Suppressor macrophage treated with lipopolysaccharide for 4 hours (primary cell): ENCODE results near the gene DLGAP1.
"Not testable (repeated sequence)": the region's sequence is repeated elsewhere in the genome, so short reads cannot be mapped to it uniquely, and the experiment has no call there.

ENCODE experiments used
- DNase-seq: peaks from one replicate; pipeline ENCODE4 v3.0.0-alpha.2; 2020

The DLGAP1 gene

DNA sequence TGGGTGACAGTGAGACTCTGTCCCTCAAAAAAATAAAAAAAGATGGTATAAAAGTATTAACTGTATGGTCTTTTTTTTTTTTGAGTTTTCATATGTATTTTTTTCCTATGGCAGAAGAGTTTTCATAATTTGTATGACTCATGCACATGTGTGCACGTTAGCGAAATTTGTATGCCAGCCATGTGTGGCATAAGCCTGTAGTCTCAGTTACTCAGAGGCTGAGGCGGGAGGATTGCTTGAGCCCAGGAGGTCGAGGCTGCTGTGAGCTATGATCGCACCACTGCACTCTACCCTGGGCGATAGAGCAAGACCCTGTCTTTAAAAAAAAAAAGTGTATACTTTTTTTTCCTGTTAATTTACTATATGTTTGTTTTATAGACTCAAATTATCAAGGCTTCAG, 844.3 kb downstream of the DLGAP1 start:
- peak; percentile 61 for DNase-seq

DNA sequence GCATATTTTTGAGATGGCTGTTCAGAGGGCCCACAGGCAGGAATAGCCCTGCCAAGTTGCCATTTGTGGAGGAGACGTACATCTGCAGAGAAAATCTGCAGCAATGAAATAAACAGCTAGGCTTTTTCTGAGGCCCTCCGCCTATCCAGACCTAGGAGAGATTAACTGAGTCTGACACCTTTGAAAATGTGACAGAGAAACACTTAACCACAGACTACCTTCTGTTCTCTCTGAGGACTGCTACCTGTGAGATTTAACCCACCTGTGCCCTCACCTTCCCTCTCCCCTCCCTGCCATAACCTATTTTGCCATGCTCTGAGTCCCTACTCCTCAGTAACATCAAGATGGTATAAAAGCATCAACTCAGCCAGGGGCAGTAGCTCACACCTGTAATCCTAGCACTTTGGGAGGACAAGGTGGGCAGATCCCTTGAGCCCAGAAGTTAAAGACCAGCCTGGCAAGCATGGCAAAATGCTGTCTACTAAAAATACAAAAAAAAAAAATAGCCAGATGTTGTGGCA, 844.9 kb downstream of the DLGAP1 start:
- no peak for DNase-seq

DNA sequence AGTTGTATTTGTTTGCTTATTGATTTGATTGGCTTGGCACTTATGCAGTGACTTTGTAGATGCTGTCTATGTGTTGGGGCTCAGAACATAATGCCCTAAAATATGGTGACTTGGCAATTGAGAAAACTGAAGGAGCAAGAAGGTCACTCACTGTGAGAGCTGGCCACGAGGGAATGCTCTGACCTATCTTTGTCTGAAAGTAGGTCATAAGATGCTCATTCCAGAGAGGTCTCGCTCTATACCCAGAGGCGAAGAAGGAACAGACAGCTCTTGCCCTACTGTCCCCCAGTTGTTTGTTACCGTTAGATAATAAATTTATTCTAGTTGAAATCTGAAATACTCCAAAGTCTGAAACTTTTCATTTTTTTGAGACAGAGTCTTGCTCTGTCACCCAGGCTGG, 846.6 kb downstream of the DLGAP1 start:
- DNase-seq: no peak

DNA sequence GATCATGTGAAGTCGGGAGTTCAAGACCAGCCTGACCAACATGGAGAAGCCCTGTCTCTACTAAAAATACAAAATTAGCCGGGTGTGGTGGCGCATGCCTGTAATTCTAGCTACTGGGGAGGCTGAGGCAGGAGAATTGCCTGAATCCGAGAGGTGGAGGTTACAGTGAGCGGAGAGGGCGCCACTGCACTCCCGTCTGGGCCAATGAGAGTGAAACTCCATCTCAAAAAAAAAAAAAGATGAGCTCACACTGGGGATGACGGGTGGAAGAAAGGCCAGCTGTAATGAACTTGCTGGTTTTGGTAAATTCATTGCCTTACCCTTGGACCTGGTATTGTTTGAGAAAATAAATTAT, 847.0 kb downstream of the DLGAP1 start:
- not testable (repeated sequence) for DNase-seq

DNA sequence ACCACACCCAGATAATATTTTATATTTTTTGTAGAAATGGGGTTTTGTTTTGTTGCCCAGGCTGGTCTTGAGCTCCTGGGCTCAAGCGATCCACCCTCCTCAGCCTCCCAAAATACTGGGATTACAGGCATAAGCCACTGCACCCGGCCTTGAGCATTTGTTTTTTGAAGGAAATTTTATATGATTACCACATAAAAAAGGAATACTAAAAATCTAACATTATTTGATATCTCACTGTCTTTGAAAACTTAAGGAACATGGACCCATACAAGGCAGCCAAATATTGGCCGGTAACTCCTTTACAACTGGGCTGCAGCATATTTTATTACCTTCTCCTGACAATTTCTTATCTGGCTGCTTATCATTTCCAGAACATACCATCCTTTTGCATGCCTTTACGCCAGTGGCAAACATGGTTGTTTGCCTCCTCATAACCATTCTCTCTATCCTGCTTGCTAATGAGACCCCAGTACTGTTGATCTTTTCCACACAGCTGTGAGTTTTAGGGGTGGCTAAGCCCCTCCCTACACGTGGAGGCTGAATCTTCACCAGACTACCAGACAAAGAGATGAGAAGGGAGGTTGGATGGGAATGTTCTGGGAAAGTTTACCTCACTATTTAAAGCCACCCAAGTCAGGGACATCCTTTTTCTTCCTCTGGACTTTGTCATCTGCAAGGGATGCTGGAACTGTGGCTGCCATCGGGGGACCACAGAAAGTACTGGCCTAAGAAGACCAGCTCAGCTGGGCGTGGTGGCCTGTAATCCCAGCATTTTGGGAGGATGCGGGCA, 847.6 kb downstream of the DLGAP1 start:
- DNase-seq: no peak

DNA sequence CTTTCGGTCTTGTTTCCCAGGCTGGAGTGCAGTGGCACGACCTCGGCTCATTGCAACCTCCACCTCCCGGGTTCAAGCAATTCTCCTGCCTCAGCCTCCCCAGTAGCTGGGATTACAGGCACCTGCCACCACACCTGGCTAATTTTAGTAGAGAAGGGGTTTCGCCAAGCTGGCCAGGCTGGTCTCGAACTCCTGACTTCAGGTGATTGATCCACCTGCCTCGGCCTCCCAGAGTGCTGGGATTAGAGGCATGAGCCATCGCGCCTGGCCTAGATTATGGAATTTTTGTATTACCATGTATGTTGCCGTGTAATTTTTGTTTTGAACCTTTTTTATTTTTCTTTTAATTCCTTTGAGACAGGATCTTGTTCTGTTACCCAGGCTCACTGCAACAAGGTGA, 848.2 kb downstream of the DLGAP1 start:
- DNase-seq: not testable (repeated sequence)

DNA sequence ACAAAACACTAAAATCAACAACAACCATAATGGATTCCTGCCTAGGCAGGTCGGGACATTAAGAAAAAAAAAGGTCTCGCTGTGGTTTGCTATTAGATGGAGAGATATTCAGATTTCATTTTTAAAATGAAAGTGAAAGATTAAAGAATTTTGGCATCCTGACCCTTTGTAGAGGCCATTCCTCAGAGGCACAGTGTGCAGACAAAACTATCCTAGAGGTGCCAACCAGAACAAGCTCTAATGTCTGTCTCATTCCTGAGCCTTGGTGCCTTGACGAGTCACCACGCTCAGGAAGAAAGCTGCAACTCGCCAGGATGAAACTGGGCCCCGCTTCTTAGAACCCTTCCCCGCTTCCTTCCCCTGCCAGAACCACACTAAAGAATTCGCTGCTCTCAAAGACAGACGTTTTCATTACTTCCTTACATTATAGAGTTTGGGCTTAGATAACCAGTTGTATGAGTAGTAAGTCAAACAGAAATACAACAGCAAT, 849.1 kb downstream of the DLGAP1 start:
- peak; percentile 56 for DNase-seq

DNA sequence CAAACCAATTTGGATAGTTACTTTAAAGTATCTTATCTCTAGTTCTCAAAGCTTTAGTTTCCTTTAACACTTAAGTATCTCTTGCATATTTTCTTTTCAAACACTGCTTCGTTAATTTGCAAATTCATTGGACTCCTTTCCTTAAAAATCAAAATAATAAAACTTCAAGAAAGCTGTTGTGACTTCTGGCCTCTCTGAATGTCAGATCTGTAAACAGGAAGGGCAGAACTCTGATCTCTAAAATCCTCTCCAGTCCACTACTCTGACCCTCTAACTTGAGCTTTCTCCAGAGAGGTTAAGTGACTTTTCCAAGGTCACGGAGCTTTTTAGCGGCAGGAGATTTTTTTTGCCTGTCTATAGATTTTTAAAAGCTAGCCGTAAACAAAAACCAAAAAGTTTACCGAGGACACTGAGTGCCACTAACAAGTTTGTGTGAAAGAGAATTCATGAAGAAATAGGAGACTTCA, 849.6 kb downstream of the DLGAP1 start:
- DNase-seq: peak; percentile 39

DNA sequence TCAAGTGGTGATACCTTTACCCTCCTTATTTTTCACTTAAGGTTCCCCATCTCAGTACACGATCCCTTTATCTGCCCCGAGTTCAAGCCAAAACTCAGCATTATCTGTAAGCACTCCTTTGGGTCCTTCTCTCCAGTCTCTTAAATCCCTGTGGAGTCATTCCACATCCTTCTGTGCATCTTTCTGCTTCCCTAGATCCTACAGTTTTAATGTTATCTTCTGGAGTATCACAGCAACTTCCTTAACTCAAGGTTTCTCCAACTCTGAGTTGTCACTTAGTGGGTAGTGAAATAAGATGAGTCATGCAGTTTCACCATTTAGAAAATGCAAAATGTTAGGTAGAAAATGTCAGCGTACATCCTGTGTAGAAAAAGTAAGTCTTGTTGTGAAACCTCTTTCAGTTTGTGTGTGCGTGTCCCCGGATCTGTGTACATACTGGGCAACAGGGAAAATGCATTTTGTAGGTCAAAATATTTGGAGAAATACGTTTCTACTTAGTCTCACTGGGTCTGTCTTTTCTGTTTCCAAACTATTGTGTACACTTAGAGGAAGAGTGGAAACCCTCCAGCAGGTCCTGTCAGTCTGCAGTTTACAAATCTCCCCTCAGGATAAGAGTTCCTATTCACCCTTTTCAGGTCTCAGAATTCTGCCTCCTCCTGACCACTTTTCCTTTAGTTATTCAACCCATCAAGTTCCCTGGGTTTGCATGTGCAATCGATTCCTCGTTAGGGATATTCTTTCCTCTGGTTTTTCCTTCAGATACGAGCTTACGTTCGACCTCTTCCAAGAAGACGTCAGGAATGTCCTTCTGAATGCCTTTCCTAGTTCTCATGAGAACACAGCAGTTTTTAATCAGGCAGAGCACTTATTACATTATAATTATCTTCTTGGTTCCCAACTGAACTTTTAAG, 850.4 kb downstream of the DLGAP1 start:
- DNase-seq: peak; percentile 95

DNA sequence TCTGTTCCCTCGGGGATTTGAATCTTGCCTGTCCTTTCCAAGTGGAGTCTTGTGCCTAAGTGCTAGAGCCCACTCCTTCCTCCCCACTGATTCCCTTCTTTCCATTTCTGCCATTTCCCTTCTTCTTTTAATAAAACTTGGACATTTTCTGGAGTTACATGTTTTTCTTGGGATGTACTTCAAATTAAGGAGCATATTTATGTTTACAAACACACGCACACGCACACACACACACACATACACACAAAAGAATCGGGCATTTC, 850.9 kb downstream of the DLGAP1 start:
- DNase-seq: no peak

DNA sequence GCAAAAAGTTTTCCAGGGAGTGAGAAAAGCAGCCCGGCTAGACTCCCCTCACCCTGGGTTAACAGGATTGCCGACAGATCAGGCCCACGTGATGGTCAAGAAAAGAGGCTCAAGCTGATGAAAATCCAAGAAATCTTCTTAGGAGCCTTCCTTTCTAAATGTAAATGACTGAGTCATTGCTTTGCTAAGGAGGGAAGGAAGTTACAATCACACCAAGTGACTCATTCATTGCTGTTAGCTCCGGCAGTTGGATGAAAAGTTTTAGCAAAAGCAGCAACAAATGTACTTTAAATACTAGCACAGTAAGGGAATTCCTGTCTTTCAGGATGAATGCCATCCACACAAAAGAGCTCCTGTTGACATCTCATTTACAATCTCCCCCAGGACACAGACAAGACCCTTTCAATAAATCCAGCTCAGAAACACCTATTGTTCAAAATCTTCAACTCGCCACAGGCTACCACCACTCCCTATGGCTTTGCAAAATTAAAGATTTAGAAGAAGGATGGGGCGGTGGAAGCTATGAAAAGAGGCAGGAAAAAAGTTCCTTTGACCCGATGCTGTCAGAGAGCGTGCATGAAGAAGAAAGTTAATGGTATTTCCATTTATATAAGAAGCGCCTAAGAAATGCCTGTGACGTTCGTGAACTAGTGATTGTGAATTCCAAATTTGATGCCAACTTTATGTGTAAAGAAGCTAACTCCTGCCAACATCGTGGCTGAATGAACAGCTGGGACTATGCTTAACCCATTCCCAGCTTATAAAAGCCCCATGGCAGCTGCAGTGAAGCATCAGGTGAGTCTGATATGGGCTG, 851.5 kb downstream of the DLGAP1 start:
- DNase-seq: peak; percentile 94

DNA sequence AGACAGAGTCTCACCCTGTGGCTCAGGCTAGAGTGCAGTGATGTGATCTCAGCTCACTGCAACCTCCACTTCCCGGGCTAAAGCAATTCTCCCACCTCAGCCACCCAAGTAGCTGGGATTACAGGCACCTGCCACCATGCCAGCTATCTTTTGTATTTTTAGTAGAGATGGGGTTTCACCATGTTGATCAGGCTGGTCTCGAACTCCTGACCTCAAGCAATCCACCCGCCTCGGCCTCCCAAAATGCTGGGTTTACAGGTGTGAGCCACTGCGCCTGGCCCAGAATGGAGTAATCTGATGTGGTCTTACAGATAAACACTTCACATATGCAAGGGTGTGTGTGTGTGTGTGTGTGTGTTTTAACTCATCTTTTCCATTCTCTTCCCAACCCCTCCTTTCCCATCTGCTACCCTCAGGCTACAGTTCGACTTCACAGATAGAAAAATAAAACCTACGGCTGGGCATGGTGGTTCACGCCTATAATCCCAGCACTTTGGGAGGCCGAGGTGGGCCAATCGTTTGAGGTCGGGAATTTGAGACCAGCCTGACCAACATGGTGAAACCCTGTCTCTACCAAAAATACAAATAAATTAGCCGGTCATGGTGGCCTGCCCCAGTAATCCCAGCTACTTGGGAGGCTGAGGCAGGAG, 853.9 kb downstream of the DLGAP1 start:
- not testable (repeated sequence) for DNase-seq

DNA sequence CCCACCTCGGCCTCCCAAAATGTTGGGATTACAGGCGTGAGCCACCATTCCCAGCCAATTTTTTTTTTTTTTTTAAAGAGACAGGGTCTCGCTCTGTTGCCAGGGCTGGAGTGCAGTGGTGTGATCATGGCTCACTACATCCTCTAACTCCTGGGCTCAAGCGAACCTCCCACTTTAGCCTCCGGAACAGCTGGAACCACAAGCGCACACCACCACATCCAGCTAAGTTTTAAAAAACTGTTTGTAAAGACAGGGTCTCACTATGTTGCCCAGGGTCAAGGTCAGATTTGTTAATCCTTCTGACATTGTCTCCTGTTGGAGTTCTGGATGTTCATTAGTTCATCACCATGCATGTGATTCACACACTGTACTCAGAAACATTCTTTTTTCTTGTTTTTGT, 855.2 kb downstream of the DLGAP1 start:
- no peak for DNase-seq

DNA sequence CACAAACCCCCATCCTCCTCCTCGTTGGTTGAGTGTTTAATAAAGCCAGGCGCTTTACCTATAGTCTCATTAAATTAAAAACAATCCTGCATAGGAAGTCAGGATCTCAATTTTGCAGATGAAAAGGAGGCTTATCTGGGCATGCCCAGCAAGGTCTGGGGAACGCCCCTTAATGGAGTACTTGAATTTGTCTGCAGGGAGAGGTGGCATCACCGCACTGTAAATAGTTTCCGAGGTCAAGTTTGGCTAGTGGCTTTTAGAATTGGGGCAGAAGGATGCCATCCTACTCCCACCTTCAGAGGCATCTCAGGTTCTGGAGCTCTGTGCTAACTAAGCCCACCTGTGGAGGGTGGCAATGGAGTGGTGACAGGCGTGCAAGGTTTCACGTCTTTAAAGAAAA, 855.9 kb downstream of the DLGAP1 start:
- DNase-seq: no peak

DNA sequence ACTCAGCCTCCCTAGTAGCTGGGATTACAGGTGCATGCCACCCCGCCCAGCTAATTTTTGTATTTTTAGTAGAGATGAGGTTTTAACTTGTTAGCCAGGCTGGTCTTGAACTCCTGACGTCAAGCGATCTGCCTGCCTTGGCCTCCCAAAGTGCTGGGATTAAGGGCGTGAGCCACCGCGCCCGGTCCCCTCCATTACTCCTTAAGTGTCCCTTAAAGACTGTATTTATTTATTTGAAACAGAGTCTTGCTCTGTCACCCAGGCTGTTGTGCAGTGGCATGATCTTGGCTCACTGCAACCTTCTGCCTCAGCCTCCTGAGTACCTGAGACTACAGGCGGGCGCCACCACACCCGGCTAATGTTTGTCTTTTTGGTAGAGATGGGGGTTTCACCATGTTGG, 856.5 kb downstream of the DLGAP1 start:
- DNase-seq: no peak

DNA sequence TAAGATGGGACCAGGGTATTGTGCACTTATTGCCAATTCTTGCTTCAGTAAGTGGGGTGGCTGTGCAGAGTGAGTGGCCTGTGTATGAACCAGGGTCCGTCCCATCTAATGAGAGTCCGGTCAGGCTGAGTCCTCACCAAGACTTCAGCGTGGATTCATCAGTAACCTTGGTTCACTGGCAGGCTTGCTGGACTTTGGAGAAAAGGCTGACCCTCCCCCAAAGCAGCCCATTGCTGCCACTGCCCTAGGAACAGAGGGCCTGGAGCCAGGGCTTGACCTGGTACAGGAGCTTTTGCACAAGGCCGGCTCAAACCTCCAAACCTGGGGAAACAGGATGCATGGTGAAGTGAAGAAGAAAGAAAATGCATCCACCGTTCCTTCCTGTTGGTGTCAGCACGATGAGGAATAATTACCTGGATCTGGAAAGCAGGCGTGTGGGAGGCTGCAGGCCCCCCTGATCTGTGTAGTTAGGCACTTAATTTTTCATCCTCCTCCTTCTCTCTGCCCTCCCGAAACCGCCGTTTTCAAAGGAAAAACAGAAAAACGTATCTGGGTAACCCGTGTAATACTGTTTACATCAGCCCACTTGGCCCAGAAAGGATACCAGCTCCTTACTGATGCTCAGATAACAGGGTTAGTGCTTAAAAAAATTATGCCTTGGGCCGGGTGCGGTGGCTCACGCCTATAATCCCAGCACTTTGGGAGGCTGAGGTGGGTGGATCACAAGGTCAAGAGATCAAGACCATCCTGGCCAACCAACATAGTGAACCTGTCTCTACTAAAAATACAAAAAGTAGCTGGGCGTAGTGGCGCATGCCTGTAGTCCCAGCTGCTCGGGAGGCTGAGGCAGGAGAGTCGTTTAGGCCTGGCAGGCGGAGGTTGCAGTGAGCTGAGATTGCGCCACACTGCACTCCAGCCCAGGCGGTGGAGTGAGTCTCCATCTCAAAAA, 857.4 kb downstream of the DLGAP1 start:
- peak; percentile 22 for DNase-seq

DNA sequence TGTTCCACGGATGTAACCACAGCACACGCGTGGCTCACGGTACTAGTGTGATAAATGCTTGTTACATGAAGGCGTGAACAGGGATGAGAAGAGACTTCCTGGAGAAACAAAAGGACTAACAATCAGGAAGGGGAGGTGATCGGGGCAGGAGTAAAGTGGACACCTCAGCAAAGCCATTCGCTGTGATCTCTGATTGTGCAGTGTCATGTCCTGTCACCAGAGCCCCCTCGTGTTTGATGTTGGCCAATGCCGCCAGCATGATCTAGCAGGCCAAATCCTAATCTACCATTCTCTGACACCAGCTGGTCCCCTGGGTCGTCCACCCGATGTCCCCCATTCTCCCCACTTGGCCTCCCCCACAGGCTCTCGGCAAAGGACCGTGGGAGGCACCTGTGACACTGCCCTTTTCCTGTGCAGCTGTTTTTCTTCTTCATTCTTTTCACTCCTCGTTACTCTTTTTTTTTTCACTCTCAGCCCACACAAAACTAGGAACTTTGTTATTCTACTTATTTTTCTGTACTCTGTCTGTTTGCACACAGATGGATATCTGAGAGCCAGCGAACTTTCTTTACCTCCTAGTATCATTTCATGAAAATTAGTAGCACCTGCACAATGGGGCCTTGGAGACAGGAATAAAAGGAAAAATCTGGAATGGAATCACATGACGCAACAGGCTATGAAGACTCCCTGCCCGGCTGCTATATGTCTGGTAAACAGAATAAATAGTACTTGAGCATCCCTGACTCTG, 858.3 kb downstream of the DLGAP1 start:
- peak; percentile 82 for DNase-seq

DNA sequence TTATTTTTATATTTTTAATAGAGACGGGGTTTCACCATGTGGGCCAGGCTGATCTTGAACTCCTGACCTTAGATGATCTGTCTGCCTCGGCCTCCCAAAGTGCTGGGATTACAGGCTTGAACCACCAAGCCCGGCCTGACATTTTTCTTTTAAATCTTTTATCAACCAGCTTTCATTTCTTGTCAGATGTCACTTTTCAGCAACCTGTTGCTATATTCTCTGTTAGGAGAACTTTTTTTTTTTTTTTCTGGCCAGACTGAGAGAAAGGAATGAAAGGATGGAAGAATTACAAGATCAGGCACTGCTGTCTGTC, 858.8 kb downstream of the DLGAP1 start:
- DNase-seq: peak; percentile 9

DNA sequence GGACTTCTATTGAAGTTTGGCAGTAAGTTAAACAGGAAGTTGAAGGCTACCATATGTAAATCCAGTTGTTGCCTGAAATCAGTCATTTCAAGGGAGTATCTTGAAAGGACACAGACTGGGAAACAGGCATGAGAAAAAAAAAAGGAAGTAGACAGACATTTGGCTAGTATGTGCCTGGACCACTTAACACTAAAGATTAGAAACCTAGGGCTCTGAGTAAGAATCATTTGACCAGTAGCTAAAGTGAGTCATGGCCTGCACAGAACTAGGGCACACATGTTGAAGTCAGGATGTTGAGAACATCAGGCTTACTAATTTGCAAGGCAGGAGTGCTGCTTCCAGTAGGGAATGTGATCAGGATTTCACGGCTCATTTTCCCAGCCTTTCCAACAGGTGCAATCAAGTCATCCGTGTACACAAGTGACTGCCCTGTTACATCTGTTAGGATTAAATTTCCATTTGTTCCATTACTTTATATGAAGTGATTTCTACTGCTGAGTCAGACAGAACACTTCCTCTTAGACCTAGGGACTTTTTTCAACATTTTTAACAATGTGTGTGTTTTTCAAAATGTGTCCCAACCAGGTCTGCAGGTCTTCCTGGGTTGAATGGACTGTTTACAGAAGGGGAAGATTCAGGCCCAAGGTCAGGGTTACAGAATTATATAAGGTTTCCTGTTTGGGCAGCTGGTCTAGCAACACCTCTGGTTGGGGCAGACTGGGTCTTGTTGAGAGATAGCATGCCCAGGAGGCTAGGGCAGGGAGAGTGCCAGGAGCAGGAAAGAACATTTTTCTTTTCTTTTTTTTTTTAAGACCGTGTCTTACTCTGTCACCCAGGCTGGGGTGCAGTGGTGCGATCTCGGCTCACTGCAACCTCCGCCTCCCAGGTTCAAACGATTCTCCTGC, 859.5 kb downstream of the DLGAP1 start:
- peak; percentile 95 for DNase-seq
